Activated CD8-positive, alpha-beta memory T cell treated with anti-CD3 and anti-CD28 coated beads for 36 hours (primary cell): ENCODE results near the gene ACACA. TPM values are rescaled to one million over a fixed set of nuclear protein-coding genes. Genes with fewer than 3 reads are reported as not detected.

Source experiments
- CTCF ChIA-PET: fragments of 350-600 bp; sonication (Branson Sonifier 250); formaldehyde crosslinking; loops from one replicate; lab custom pipeline; 2021; ENCODE audit warnings: antibody characterized with exemption; lab: Charles Lee
- POLR2A ChIA-PET: fragments of 350-600 bp; sonication (Branson Sonifier 250); formaldehyde crosslinking; loops from one replicate; lab custom pipeline; 2021; ENCODE audit warnings: antibody characterized with exemption; lab: Charles Lee
- total RNA-seq, 2 experiments: library from RNA; stranded (reverse); gene quantifications; one replicate each; pipeline ENCODE4 v1.2.3, GENCODE V29; 2021

Gene ACACA
- total RNA-seq, 2 experiments from 2014 or later: 74.8 to 82.9 TPM

GRCh38 chr17:37218849-37219248 is 187.8 kb downstream of the ACACA start:
- CTCF ChIA-PET: no interaction called here

GRCh38 chr17:37214416-37214815 is 192.2 kb downstream of the ACACA start:
- POLR2A ChIA-PET: no interaction called here
- CTCF ChIA-PET: no interaction called here

More at GRCh38 chr17:37218849-37219248, 187.8 kb downstream of the ACACA start:
- POLR2A ChIA-PET: no interaction called here

- CTCF ChIA-PET: no interaction called here
Observed at GRCh38 chr17:37213927-37214326, 192.7 kb downstream of the ACACA start.

GRCh38 chr17:37212179-37212578 is 194.5 kb downstream of the ACACA start:
- POLR2A ChIA-PET: no interaction called here
- CTCF ChIA-PET: no interaction called here

More at GRCh38 chr17:37213927-37214326, 192.7 kb downstream of the ACACA start:
- POLR2A ChIA-PET: no interaction called here

GRCh38 chr17:37211136-37211535 is 195.5 kb downstream of the ACACA start:
- CTCF ChIA-PET: interaction anchor here (1.0 kb wide), 1 partner anchor 29 kb away, joined by 3 read pairs; no protein-coding TSS in a partner anchor
- POLR2A ChIA-PET: no interaction called here

GRCh38 chr17:37207103-37207502 is 199.5 kb downstream of the ACACA start:
- ChIA-PET CTCF (no interaction called here), POLR2A (no interaction called here)

GRCh38 chr17:37206299-37206698 is 200.3 kb downstream of the ACACA start:
- CTCF ChIA-PET: no interaction called here
- POLR2A ChIA-PET: no interaction called here

GRCh38 chr17:37200497-37200896 is 206.1 kb downstream of the ACACA start:
- POLR2A ChIA-PET: no interaction called here
- CTCF ChIA-PET: no interaction called here

GRCh38 chr17:37197336-37197735 is 209.3 kb downstream of the ACACA start:
- ChIA-PET POLR2A (no interaction called here), CTCF (no interaction called here)

- CTCF ChIA-PET: interaction anchor here (0.6 kb wide), 1 partner anchor 12 kb away, joined by 4 read pairs; no protein-coding TSS in a partner anchor
- POLR2A ChIA-PET: no interaction called here
Observed at GRCh38 chr17:37194208-37194607, 212.4 kb downstream of the ACACA start.

- CTCF ChIA-PET: no interaction called here
- POLR2A ChIA-PET: interaction anchor here (0.6 kb wide), 1 partner anchor 14 kb away, joined by 3 read pairs; no protein-coding TSS in a partner anchor
Observed at GRCh38 chr17:37191219-37191618, 215.4 kb downstream of the ACACA start.

GRCh38 chr17:37190493-37190892 is 216.1 kb downstream of the ACACA start:
- CTCF ChIA-PET: no interaction called here
- POLR2A ChIA-PET: no interaction called here

GRCh38 chr17:37188157-37188556 is 218.5 kb downstream of the ACACA start:
- ChIA-PET CTCF (no interaction called here), POLR2A (no interaction called here)

GRCh38 chr17:37187262-37187661 is 219.4 kb downstream of the ACACA start:
- ChIA-PET POLR2A (interaction anchor here (0.7 kb wide), 1 partner anchor 195 kb away, joined by 5 read pairs; no protein-coding TSS in a partner anchor), CTCF (no interaction called here)

GRCh38 chr17:37182786-37183465 is 223.7 kb downstream of the ACACA start:
- POLR2A ChIA-PET: no interaction called here
- CTCF ChIA-PET: no interaction called here

GRCh38 chr17:37180376-37180775 is 226.3 kb downstream of the ACACA start:
- CTCF ChIA-PET: no interaction called here
- POLR2A ChIA-PET: no interaction called here

GRCh38 chr17:37179893-37180292 is 226.7 kb downstream of the ACACA start:
- CTCF ChIA-PET: no interaction called here
- POLR2A ChIA-PET: no interaction called here

- POLR2A ChIA-PET: interaction anchor here (0.6 kb wide), 1 partner anchor 14 kb away, joined by 3 read pairs; no protein-coding TSS in a partner anchor
- CTCF ChIA-PET: no interaction called here
Observed at GRCh38 chr17:37177254-37177870, 229.3 kb downstream of the ACACA start.

- ChIA-PET CTCF (no interaction called here), POLR2A (no interaction called here)
Observed at GRCh38 chr17:37176723-37177122, 229.9 kb downstream of the ACACA start.

GRCh38 chr17:37174205-37174604 is 232.4 kb downstream of the ACACA start:
- POLR2A ChIA-PET: no interaction called here

GRCh38 chr17:37170881-37171425 is 235.7 kb downstream of the ACACA start:
- ChIA-PET CTCF (no interaction called here), POLR2A (no interaction called here)

More at GRCh38 chr17:37174205-37174604, 232.4 kb downstream of the ACACA start:
- CTCF ChIA-PET: no interaction called here
